Airway epithelial cell (primary cell): ENCODE measurements around the gene CCDC74A. TPM values are rescaled to one million over a fixed set of nuclear protein-coding genes. Genes with fewer than 3 reads are reported as not detected.

ENCODE experiments used
- total RNA-seq: library from RNA; depleted of rRNA; stranded (reverse); fragments of >200 nt; gene quantifications from 2 replicates; pipeline ENCODE4 v1.2.3, GENCODE V29; 2015

The CCDC74A gene
- total RNA-seq = 9.3 and 12.1 TPM in 2 replicates

DNA sequence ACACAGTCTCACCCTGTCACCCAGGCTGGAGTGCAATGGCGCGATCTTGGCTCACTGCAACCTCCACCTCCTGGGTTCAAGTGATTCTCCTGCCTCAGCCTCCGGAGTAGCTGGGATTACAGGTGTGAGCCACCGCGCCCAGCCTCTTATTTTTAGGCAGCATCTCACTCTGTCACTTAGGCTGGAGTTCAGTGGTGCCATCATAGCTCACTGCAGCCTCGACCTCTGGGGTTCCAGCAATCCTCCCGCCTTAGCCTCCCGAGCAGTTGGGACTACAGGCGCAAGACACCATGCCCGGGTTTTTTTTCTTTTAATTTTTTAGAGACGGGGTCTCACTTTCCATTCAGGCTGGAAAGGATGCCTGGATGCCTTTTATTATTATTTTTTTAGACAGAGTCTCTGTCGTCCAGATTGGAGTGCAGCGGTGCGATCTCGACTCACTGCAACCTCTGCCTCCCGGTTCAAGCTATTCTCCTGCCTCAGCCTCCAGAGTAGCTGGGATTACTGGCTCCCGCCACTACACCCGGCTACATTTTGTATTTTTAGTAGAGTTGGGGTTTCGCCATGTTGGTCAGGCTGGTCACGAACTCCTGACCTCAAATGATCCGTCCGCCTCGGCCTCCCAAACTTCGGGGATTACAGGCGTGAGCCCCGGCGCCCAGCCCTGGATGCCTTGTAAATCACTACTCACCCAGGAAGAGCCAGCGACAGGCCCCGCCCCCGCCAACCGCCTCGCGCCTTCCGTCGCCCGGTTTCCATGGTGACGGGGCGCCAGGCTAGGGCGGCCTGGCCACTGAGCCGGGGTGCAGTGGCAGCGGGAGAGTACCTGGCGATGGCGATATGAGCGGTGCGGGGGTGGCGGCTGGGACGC lies at the start of gene CCDC74A:
Gene CCDC74A, plus strand, starts transcription at position 758 of the 871 bp plus-strand sequence. Its CDS starts 83 bp downstream, at position 841.

GRCh38 chr2:131492015-131492417 lies 35.7 kb upstream of the CCDC74A start, which contains the start of gene MZT2A:
Gene MZT2A (minus strand): TSS chr2:131492397. CDS start chr2:131492376, 21 bp downstream.

Other genes with a start within 250 kb of the CCDC74A start
- gene RAB6D, start 163.7 kb upstream of the CCDC74A start, total RNA-seq = not detected in 2 replicates
- gene TUBA3D, start 51.8 kb upstream of the CCDC74A start, total RNA-seq = not detected in 2 replicates
- gene MZT2A, start 35.5 kb upstream of the CCDC74A start, total RNA-seq = 359 and 528 TPM in 2 replicates